HG03378 (cell line): ENCODE results near the gene TTC27.

Experiments used
- ATAC-seq: cut with Tn5 transposase; IDR thresholded peaks from one replicate; pipeline ENCODE4 v1.9.1; 2021; ENCODE audit warnings: mild to moderate bottlenecking, moderate library complexity; ENCODE audit not compliant: unreplicated experiment

Gene TTC27

GRCh38 chr2:32666704-32667103 lies 38.9 kb downstream of the TTC27 start:
- no peak for ATAC-seq

GRCh38 chr2:32668254-32668653 lies 40.4 kb downstream of the TTC27 start:
- no peak for ATAC-seq

GRCh38 chr2:32671885-32672533 lies 44.2 kb downstream of the TTC27 start:
- ATAC-seq = no peak

GRCh38 chr2:32678825-32679224 lies 51.0 kb downstream of the TTC27 start:
- ATAC-seq = no peak

- ATAC-seq = no peak
Measured at GRCh38 chr2:32680942-32681341, 53.1 kb downstream of the TTC27 start.

GRCh38 chr2:32683520-32684086 lies 55.8 kb downstream of the TTC27 start:
- no peak for ATAC-seq

GRCh38 chr2:32688541-32688940 lies 60.7 kb downstream of the TTC27 start:
- peak; percentile 87 for ATAC-seq

- ATAC-seq = no peak
Measured at GRCh38 chr2:32691678-32692077, 63.8 kb downstream of the TTC27 start.

- ATAC-seq = no peak
Measured at GRCh38 chr2:32696439-32696838, 68.6 kb downstream of the TTC27 start.

GRCh38 chr2:32697156-32697555 lies 69.3 kb downstream of the TTC27 start:
- no peak for ATAC-seq

GRCh38 chr2:32699151-32699550 lies 71.3 kb downstream of the TTC27 start:
- ATAC-seq = no peak

GRCh38 chr2:32701806-32702205 lies 74.0 kb downstream of the TTC27 start:
- ATAC-seq = no peak

- ATAC-seq = no peak
Measured at GRCh38 chr2:32702303-32703064, 74.6 kb downstream of the TTC27 start.

- ATAC-seq = no peak
Measured at GRCh38 chr2:32706815-32707579, 79.1 kb downstream of the TTC27 start.

GRCh38 chr2:32711219-32711618 lies 83.4 kb downstream of the TTC27 start:
- ATAC-seq = no peak

- ATAC-seq = no peak
Measured at GRCh38 chr2:32711908-32712501, 84.2 kb downstream of the TTC27 start.

GRCh38 chr2:32712870-32713269 lies 85.0 kb downstream of the TTC27 start:
- ATAC-seq = no peak

GRCh38 chr2:32714521-32714920 lies 86.7 kb downstream of the TTC27 start:
- ATAC-seq = no peak

- ATAC-seq = peak; percentile 95
Measured at GRCh38 chr2:32715391-32715841, 87.6 kb downstream of the TTC27 start.

- no peak for ATAC-seq
Measured at GRCh38 chr2:32715981-32716380, 88.1 kb downstream of the TTC27 start.

- no peak for ATAC-seq
Measured at GRCh38 chr2:32716598-32716997, 88.7 kb downstream of the TTC27 start.
